ENCODE data around the gene RIMS1.
"Not testable (repeated sequence)": the region's sequence is repeated elsewhere in the genome, so short reads cannot be mapped to it uniquely, and the experiment has no call there.

RIMS1 gene

GRCh38 chr6:72261554-72261953 lies 375.2 kb downstream of the RIMS1 start:
- DNase-seq: no peak

GRCh38 chr6:72262254-72262653 lies 375.9 kb downstream of the RIMS1 start:
- no peak for DNase-seq

- no peak for DNase-seq
Observed at GRCh38 chr6:72267470-72267869, 381.1 kb downstream of the RIMS1 start.

GRCh38 chr6:72271531-72271930 lies 385.2 kb downstream of the RIMS1 start:
- no peak for DNase-seq

GRCh38 chr6:72272958-72273357 lies 386.6 kb downstream of the RIMS1 start:
- DNase-seq: no peak

- no peak for DNase-seq
Observed at GRCh38 chr6:72275888-72276287, 389.5 kb downstream of the RIMS1 start.

- DNase-seq: no peak
Observed at GRCh38 chr6:72282201-72282600, 395.9 kb downstream of the RIMS1 start.

GRCh38 chr6:72283571-72283970 lies 397.2 kb downstream of the RIMS1 start:
- DNase-seq: peak; percentile 25

- DNase-seq: no peak
Observed at GRCh38 chr6:72286911-72287311, 400.6 kb downstream of the RIMS1 start.

- DNase-seq: no peak
Observed at GRCh38 chr6:72287801-72288200, 401.5 kb downstream of the RIMS1 start.

- no peak for DNase-seq
Observed at GRCh38 chr6:72288592-72288991, 402.2 kb downstream of the RIMS1 start.

- no peak for DNase-seq
Observed at GRCh38 chr6:72290620-72291019, 404.3 kb downstream of the RIMS1 start.

GRCh38 chr6:72296375-72296774 lies 410.0 kb downstream of the RIMS1 start:
- no peak for DNase-seq

GRCh38 chr6:72305971-72306370 lies 419.6 kb downstream of the RIMS1 start:
- DNase-seq: no peak

GRCh38 chr6:72316675-72317380 lies 430.5 kb downstream of the RIMS1 start:
- no peak for DNase-seq

GRCh38 chr6:72321788-72322187 lies 435.4 kb downstream of the RIMS1 start:
- no peak for DNase-seq

GRCh38 chr6:72322771-72323170 lies 436.4 kb downstream of the RIMS1 start:
- no peak for DNase-seq

GRCh38 chr6:72324591-72324990 lies 438.2 kb downstream of the RIMS1 start:
- DNase-seq: no peak

- DNase-seq: no peak
Observed at GRCh38 chr6:72328775-72329174, 442.4 kb downstream of the RIMS1 start.

GRCh38 chr6:72335203-72335602 lies 448.9 kb downstream of the RIMS1 start:
- DNase-seq: not testable (repeated sequence)

- no peak for DNase-seq
Observed at GRCh38 chr6:72348926-72349325, 462.6 kb downstream of the RIMS1 start.

- DNase-seq: no peak
Observed at GRCh38 chr6:72350296-72350881, 464.0 kb downstream of the RIMS1 start.

GRCh38 chr6:72363844-72364740 lies 477.7 kb downstream of the RIMS1 start:
- no peak for DNase-seq

GRCh38 chr6:72365773-72366172 lies 479.4 kb downstream of the RIMS1 start:
- no peak for DNase-seq

Data from COR-L47 (cell line).